ENCODE measurements around the gene ZNF593. TPM values are rescaled to one million over a fixed set of nuclear protein-coding genes. Genes with fewer than 3 reads are reported as not detected.

ZNF593 gene
- total and polyA plus RNA-seq, 2 experiments from 2014 or later, result 26.2 to 108 TPM

GRCh38 chr1:26134466-26134865 is 35.2 kb upstream of the ZNF593 start:
- no peak overlapping the region for H2AFZ ChIP-seq
- H3K4me2 ChIP-seq, result no peak overlapping the region
- H3K27me3 ChIP-seq (ENCODE audit: insufficient read depth), result no peaks in the 10 kb centered on the region
- no peak overlapping the region for H3K4me3 ChIP-seq
- peaks cover under 1% of the 10 kb centered on the region for H3K27me3 Mint-ChIP-seq (ENCODE audit: insufficient read depth, low read depth, poor library complexity)
- TF ChIP-seq NANOG (IDR thresholded peaks at IDR 0.05; ENCODE audit: borderline replicate concordance) (no peak), EZH2 (IDR thresholded peaks at IDR 0.05; ENCODE audit: low read depth, unreplicated experiment) (no peak), ZNF331 (CRISPR knock-in tag; IDR thresholded peaks at IDR 0.05; ENCODE audit: low read depth) (no peak), ZNF114 (CRISPR knock-in tag; IDR thresholded peaks at IDR 0.05) (no peak), JUNB (IDR thresholded peaks at IDR 0.05; ENCODE audit: unreplicated experiment) (no peak), CTCF (conservative IDR thresholded peaks at IDR 0.05; ENCODE audit: low read depth in 2 of 2) (no peak), ETS1 (IDR thresholded peaks at IDR 0.05) (no peak), EZH2phosphoT487 (IDR thresholded peaks at IDR 0.05; ENCODE audit: unreplicated experiment) (no peak), STAT1 (IDR thresholded peaks at IDR 0.05; ENCODE audit: unreplicated experiment) (no peak), POLR2AphosphoS5 (IDR thresholded peaks at IDR 0.05; ENCODE audit: low read depth) (no peak), CREB1 (CRISPR knock-in tag; IDR thresholded peaks at IDR 0.05; ENCODE audit: low read depth) (no peak), ZNF462 (CRISPR knock-in tag; IDR thresholded peaks at IDR 0.05) (no peak), REST (IDR thresholded peaks at IDR 0.05; ENCODE audit: unreplicated experiment) (no peak)
- H3K36me3 Mint-ChIP-seq (ENCODE audit: low read depth), result no peaks in the 10 kb centered on the region
- H3K27ac ChIP-seq (ENCODE audit: low read depth), result no peak overlapping the region
- H3K27ac Mint-ChIP-seq, result no peak overlapping the region
- H3F3A ChIP-seq (replicated peaks; ENCODE audit: low read depth), result no peaks in the 10 kb centered on the region
- H4K20me1 ChIP-seq (replicated peaks; ENCODE audit: insufficient read depth), result no peaks in the 10 kb centered on the region
- no peaks in the 10 kb centered on the region for H3K36me3 ChIP-seq (ENCODE audit: insufficient read depth)
- no peak overlapping the region for H3K4me3 Mint-ChIP-seq
- no peaks in the 10 kb centered on the region; the same call in 2 of the 3 replicates for H3K9me3 Mint-ChIP-seq
- DNase-seq (ENCODE audit: low spot score) (no peak), ATAC-seq (no peak)
- no peaks in the 10 kb centered on the region for H3K9me2 ChIP-seq (ENCODE audit: insufficient read depth)
- peaks cover 4% of the 10 kb centered on the region; the same call in 1 of the 3 replicates for H3K4me1 Mint-ChIP-seq
- H3K4me1 ChIP-seq (ENCODE audit: insufficient read depth), result no peaks in the 10 kb centered on the region
- no peaks in the 10 kb centered on the region for H3K79me2 ChIP-seq (replicated peaks; ENCODE audit: insufficient read depth)
